Stomach (tissue), 9 donors: Measurements from ENCODE around the gene NME7. TPM values are rescaled to one million over a fixed set of nuclear protein-coding genes. Genes with fewer than 3 reads are reported as not detected.
"Not testable (repeated sequence)": the region's sequence is repeated elsewhere in the genome, so short reads cannot be mapped to it uniquely, and the experiment has no call there.

Experiments used
- DNase-seq, 2 donors: peaks; one replicate each; pipeline versions ENCODE4 v3.0.0 to v3.0.0-alpha.2; 2013 to 2019
- H3K27ac ChIP-seq, 5 donors: fragments of 200-600 bp in 4 of 5; sonication (generic) in 4 of 5; one replicate each; pipeline ENCODE4 v1.5.1; 2013 to 2019; ENCODE audit warnings: mild to moderate bottlenecking in 1 of 5, moderate library complexity in 1 of 5
- H3K27me3 ChIP-seq, 3 donors: fragments of 200-600 bp; sonication (generic); one replicate each; pipeline ENCODE4 v1.5.1; 2017 to 2019; ENCODE audit warnings: mixed run types in 1 of 3
- H3K36me3 ChIP-seq, 4 donors: fragments of 200-600 bp; sonication (generic); 1 replicate in 3 of 4; 2 replicates in 1 of 4; pipeline ENCODE4 v1.5.1; 2016 to 2019
- H3K4me1 ChIP-seq, 4 donors: fragments of 200-600 bp; sonication (generic); one replicate each; pipeline ENCODE4 v1.5.1; 2016 to 2019
- H3K4me3 ChIP-seq, 4 donors: fragments of 200-600 bp; sonication (generic) in 3 of 4; one replicate each; pipeline ENCODE4 v1.5.1; 2016 to 2019; ENCODE audit warnings: mild to moderate bottlenecking in 1 of 4
- H3K9me3 ChIP-seq, 4 donors: fragments of 200-600 bp; sonication (generic); one replicate each; pipeline ENCODE4 v1.5.1; 2016 to 2019
- EP300 ChIP-seq: sonication (generic); formaldehyde crosslinking; IDR thresholded peaks from one replicate; pipeline ENCODE4 v1.6.1; 2017; ENCODE audit warnings: antibody characterized with exemption
- POLR2A ChIP-seq, 4 donors: fragments of 450-650 bp; IDR thresholded peaks; one replicate each; pipeline ENCODE4 v1.6.1; 2016; ENCODE audit warnings: antibody characterized with exemption in 4 of 4, control low read depth in 2 of 4, mild to moderate bottlenecking in 1 of 4, moderate library complexity in 1 of 4
- POLR2AphosphoS5 ChIP-seq, 3 donors: sonication (generic); formaldehyde crosslinking; IDR thresholded peaks; one replicate each; pipeline ENCODE4 v1.6.1; 2016; ENCODE audit warnings: antibody characterized with exemption in 3 of 3
- WGBS, 5 donors: extraction: QIAGEN DNeasy Blood & Tissue Kit in 3 of 5; methylation state at CpG; one replicate each; pipeline versions ENCODE4 v1.1.5 to v1.1.7; 2013 to 2018; 5-methylcytosine and 5-hydroxymethylcytosine counted together
- intact Hi-C: fragments of 100-400 bp; cut with DNase I; formaldehyde crosslinking; loops from one replicate; pipeline ENCODE4 v1.15.1; 2023; ENCODE audit warnings: low total_unique reads
- polyA plus RNA-seq, 3 donors: library from polyadenylated mRNA; stranded (reverse); fragments of 200-250 nt; gene quantifications; one replicate each; pipeline ENCODE4 v1.2.3, GENCODE V29; 2013
- total RNA-seq, 5 donors: library from RNA; depleted of rRNA; stranded (reverse); fragments of >200 nt; gene quantifications; one replicate each; pipeline versions ENCODE4 v1.1.0 to v1.2.3, GENCODE V29; 2014 to 2016
- TF ChIP-seq, protein P1 (sequence below), 7 experiments: fragments of 450-650 bp in 4 of 7; fragments of 200-600 bp in 3 of 7; sonication (generic) in 3 of 7; IDR thresholded peaks; one replicate each; pipeline ENCODE4 v1.5.1; 2016 to 2019; ENCODE audit warnings: antibody characterized with exemption in 7 of 7, control low read depth in 2 of 7, mild to moderate bottlenecking in 1 of 7
- donor health status: healthy with polysubstance abuse.
- donor health status: Bipolar disorder and iron deficiency.
- donor health status: healthy.

NME7 gene
- total and polyA plus RNA-seq, 8 donors, result 7.6 to 44.3 (median 8.2) TPM; not detected in 1

DNA sequence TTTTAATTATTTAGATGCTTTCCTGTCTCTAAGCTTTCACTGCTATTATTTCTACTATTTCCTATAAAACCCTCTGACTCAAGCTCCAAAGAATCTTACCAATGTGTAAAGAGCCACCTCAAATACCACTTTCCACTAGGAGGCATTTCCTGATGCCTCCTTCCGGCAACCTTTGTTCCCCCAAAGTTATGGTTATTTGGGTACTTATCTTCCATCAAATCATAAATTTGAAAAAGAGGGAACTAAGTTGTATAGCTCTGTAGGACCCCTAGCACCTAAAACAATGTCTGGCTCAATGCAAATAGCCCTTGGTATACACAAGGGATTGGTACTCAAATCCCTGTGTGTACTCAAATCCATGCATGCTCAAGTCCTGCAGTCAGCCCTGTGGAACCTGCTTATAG, 79.6 kb downstream of the NME7 start:
- DNase-seq, result no peak
- intact Hi-C loops, result no loop called here
- Histone ChIP-seq H3K4me3 (no peak overlapping the region), H3K36me3 (no peaks in the 10 kb centered on the region), H3K27ac (no peak overlapping the region), H3K9me3 (no peaks in the 10 kb centered on the region), H3K4me1 (no peaks in the 10 kb centered on the region), H3K27me3 (no peaks in the 10 kb centered on the region)
- TF ChIP-seq POLR2A (IDR thresholded peaks at IDR 0.05) (no peak), EP300 (no peak), POLR2AphosphoS5 (IDR thresholded peaks at IDR 0.05) (no peak)
- TF ChIP-seq, protein P1, sequence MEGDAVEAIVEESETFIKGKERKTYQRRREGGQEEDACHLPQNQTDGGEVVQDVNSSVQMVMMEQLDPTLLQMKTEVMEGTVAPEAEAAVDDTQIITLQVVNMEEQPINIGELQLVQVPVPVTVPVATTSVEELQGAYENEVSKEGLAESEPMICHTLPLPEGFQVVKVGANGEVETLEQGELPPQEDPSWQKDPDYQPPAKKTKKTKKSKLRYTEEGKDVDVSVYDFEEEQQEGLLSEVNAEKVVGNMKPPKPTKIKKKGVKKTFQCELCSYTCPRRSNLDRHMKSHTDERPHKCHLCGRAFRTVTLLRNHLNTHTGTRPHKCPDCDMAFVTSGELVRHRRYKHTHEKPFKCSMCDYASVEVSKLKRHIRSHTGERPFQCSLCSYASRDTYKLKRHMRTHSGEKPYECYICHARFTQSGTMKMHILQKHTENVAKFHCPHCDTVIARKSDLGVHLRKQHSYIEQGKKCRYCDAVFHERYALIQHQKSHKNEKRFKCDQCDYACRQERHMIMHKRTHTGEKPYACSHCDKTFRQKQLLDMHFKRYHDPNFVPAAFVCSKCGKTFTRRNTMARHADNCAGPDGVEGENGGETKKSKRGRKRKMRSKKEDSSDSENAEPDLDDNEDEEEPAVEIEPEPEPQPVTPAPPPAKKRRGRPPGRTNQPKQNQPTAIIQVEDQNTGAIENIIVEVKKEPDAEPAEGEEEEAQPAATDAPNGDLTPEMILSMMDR (IDR thresholded peaks at IDR 0.05), result no peak
- WGBS, 5 donors, result 93 to 97% (median 95%) methylated on average over 1 of the region's 1 CpG

DNA sequence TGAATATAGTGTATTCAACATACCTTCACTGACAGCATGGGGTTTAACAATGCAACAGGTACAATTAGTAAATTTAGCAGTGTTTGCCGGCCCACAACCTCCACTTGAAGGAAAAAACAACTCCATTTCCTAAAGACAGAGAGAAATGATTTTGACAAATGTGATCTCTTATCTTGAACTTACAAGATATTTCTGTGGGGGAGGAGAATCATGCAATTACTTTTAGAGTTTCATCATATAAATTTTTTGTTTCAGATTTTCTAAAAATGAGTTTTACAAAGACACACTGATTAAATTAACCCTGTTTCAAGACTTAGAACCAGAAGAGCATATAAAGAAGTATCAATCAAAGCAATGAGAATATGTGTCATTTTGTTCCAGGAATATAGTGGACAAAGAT, 80.3 kb downstream of the NME7 start:
- 72 to 92% (median 85%) methylated on average over 1 of the region's 1 CpG for WGBS, 5 donors
- Histone ChIP-seq H3K27ac (no peak overlapping the region), H3K9me3 (no peaks in the 10 kb centered on the region), H3K27me3 (no peaks in the 10 kb centered on the region), H3K4me3 (no peak overlapping the region), H3K4me1 (no peaks in the 10 kb centered on the region), H3K36me3 (no peaks in the 10 kb centered on the region)
- intact Hi-C loops, result no loop called here
- no peak for DNase-seq
- no peak for TF ChIP-seq POLR2A (IDR thresholded peaks at IDR 0.05)
- TF ChIP-seq POLR2AphosphoS5 (IDR thresholded peaks at IDR 0.05), result no peak
- TF ChIP-seq, protein P1 (IDR thresholded peaks at IDR 0.05), result no peak
- TF ChIP-seq EP300, result no peak

DNA sequence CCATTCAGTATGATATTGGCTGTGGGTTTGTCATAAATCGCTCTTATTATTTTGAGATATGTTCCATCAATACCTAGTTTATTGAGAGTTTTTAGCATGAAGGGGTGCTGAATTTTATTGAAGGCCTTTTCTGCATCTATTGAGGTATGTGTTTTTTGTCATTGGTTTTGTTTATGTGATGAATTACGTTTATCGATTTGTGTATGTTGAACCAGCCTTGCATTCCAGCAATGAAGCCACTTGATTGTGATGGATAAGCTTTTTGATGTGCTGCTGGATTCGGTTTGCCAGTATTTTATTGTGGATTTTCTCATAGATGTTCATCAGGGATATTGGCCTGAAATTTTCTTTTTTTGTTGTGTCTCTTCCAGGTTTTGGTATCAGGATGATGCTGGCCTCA, 86.0 kb downstream of the NME7 start:
- peaks cover 0 to 15% (median 5%) of the 10 kb centered on the region in 4 donors for H3K9me3 ChIP-seq
- H3K27me3 ChIP-seq, DNase-seq, H3K36me3 ChIP-seq, H3K27ac ChIP-seq, H3K4me3 ChIP-seq, intact Hi-C loops, H3K4me1 ChIP-seq: not testable (repeated sequence)
- 92 to 98% (median 97%) methylated on average over 4 of the region's 4 CpGs for WGBS, 5 donors

DNA sequence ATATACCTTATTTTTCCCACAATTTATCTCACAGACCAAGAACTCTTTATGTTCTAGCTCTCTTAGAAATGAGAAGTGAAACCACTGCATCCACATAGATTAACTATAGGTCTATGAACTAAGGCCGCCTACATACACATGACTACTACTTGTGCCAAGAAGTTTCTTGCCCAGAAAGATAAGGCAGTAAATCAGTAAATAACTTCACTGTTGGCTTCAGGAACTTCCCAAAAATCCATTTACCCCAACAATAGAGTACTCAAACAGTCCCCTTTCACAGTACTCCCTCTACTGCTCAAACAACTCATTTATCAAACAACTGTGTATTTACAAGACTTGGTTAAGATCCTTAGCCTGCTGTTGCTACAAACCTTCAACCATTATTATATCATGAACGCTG, 96.5 kb downstream of the NME7 start:
- H3K27ac ChIP-seq, result peak overlapping the region in 3 of 5 donors; percentile 47 to 70 (median 64)
- DNase-seq, result peak in 1 of 2 donors; percentile 45
- no peaks in the 10 kb centered on the region for H3K27me3 ChIP-seq
- H3K4me3 ChIP-seq, result no peak overlapping the region
- H3K4me1 ChIP-seq, result peaks cover 0 to 18% (median 5%) of the 10 kb centered on the region in 4 donors
- intact Hi-C loops, result no loop called here
- WGBS, 5 donors, result 21 to 48% (median 37%) methylated on average over 2 of the region's 2 CpGs; no CpG with 5 or more reads in 1 of the 5 donors
- no peaks in the 10 kb centered on the region for H3K9me3 ChIP-seq
- TF ChIP-seq, protein P1 (IDR thresholded peaks at IDR 0.05), result peak in 1 of 7 experiments; percentile 58
- TF ChIP-seq POLR2A (IDR thresholded peaks at IDR 0.05), result no peak
- TF ChIP-seq POLR2AphosphoS5 (IDR thresholded peaks at IDR 0.05), result peak in 1 of 3 donors; percentile 67
- no peaks in the 10 kb centered on the region for H3K36me3 ChIP-seq

DNA sequence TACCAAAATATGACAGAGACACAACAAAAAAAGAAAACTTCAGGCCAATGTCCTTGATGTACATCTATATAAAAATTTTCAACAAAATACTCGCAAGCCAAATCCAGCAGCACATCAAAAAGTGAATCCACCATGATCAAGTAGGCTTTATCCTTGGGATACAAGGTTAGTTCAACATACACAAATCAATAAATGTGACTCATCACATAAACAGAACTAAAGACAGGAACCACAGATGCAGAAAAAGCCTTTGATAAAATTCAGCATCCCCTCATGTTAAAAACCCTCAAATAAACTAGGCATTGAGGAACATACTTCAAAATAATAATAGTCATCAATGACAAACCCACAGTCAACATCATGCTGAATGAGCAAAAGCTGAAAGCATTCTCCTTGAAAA, 101.5 kb downstream of the NME7 start:
- no peak for DNase-seq
- H3K9me3 ChIP-seq, result no peaks in the 10 kb centered on the region
- TF ChIP-seq POLR2A (IDR thresholded peaks at IDR 0.05) (no peak), POLR2AphosphoS5 (IDR thresholded peaks at IDR 0.05) (no peak), EP300 (no peak)
- TF ChIP-seq, protein P1 (IDR thresholded peaks at IDR 0.05), result no peak
- H3K36me3 ChIP-seq, result no peaks in the 10 kb centered on the region
- H3K27ac ChIP-seq, result no peak overlapping the region
- H3K4me1 ChIP-seq, result peaks cover 0 to 11% (median under 1%) of the 10 kb centered on the region in 4 donors
- WGBS, 5 donors, result 95 to 100% (median 100%) methylated on average over 1 of the region's 1 CpG; no CpG with 5 or more reads in 1 of the 5 donors
- H3K27me3 ChIP-seq, result no peaks in the 10 kb centered on the region
- intact Hi-C loops, result no loop called here
- no peak overlapping the region for H3K4me3 ChIP-seq
